ENCODE results near the gene STK32B.
"Not testable (repeated sequence)": the region's sequence is repeated elsewhere in the genome, so short reads cannot be mapped to it uniquely, and the experiment has no call there.

Gene STK32B

GRCh38 chr4:5051278-5052203, at the start of gene STK32B:
Gene STK32B, plus strand, starts transcription at chr4:5051480.
- DNase-seq: peak; percentile 21

- DNase-seq: not testable (repeated sequence)
Measured at GRCh38 chr4:5001641-5002040, 49.6 kb upstream of the STK32B start.

- no peak for DNase-seq
Measured at GRCh38 chr4:5003372-5003857, 47.9 kb upstream of the STK32B start.

GRCh38 chr4:5003918-5004317, 47.4 kb upstream of the STK32B start:
- DNase-seq: no peak

- DNase-seq: no peak
Measured at GRCh38 chr4:5004496-5004895, 46.8 kb upstream of the STK32B start.

GRCh38 chr4:5006932-5007331, 44.3 kb upstream of the STK32B start:
- DNase-seq: not testable (repeated sequence)

- DNase-seq: no peak
Measured at GRCh38 chr4:5009796-5010195, 41.5 kb upstream of the STK32B start.

GRCh38 chr4:5010984-5011383, 40.3 kb upstream of the STK32B start:
- no peak for DNase-seq

GRCh38 chr4:5012244-5012898, 38.9 kb upstream of the STK32B start:
- no peak for DNase-seq

- no peak for DNase-seq
Measured at GRCh38 chr4:5012958-5013357, 38.3 kb upstream of the STK32B start.

- DNase-seq: no peak
Measured at GRCh38 chr4:5014007-5014682, 37.1 kb upstream of the STK32B start.

- DNase-seq: no peak
Measured at GRCh38 chr4:5018096-5018495, 33.2 kb upstream of the STK32B start.

GRCh38 chr4:5018603-5019002, 32.7 kb upstream of the STK32B start:
- no peak for DNase-seq

GRCh38 chr4:5019274-5019673, 32.0 kb upstream of the STK32B start, which contains the start of gene CYTL1:
Gene CYTL1, minus strand, starts transcription at chr4:5019458. Its CDS starts 13 bp downstream, at chr4:5019445.
- no peak for DNase-seq

- DNase-seq: no peak
Measured at GRCh38 chr4:5019796-5020195, 31.5 kb upstream of the STK32B start.

- DNase-seq: no peak
Measured at GRCh38 chr4:5020341-5020740, 30.9 kb upstream of the STK32B start.

GRCh38 chr4:5021546-5021945, 29.7 kb upstream of the STK32B start:
- DNase-seq: no peak

GRCh38 chr4:5024673-5025072, 26.6 kb upstream of the STK32B start:
- no peak for DNase-seq

GRCh38 chr4:5026371-5026770, 24.9 kb upstream of the STK32B start:
- no peak for DNase-seq

- DNase-seq: no peak
Measured at GRCh38 chr4:5027346-5027745, 23.9 kb upstream of the STK32B start.

GRCh38 chr4:5028480-5028879, 22.8 kb upstream of the STK32B start:
- DNase-seq: no peak

GRCh38 chr4:5029447-5029846, 21.8 kb upstream of the STK32B start:
- no peak for DNase-seq

- DNase-seq: no peak
Measured at GRCh38 chr4:5030221-5030620, 21.1 kb upstream of the STK32B start.
